ENCODE measurements around the gene PURB. TPM values are rescaled to one million over a fixed set of nuclear protein-coding genes. Genes with fewer than 3 reads are reported as not detected.

The PURB gene
- total and polyA plus RNA-seq, 7 donors, result 4.2 to 40.3 (median 31.4) TPM

DNA sequence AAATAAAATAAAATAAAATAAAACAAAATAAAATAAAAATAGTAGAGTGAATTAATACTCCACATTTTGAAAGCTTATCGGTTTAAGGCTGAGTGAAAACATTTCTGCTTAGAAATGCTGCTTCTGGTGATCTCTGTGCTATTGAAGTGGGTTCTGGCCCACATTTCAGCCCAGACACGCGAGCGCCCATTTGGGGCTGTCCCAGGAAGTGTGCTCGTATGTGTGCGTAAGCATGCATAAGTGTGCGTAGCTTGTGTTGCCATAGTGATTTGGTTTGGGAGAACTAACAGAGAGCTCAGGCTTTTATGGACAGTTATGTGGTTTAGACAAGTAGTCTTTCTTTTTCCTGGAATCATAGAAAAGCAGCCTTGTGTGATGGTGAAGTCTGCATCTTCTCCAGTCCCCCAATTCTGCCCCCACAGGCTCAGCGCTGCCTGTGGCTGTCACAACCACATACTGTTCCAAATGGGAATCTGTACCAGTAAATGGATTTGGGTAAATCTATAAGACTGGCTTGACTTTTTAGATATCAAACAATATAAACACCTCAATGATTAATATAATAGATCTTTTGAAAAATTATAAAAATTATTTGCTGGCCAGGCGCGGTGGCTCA is 29.8 kb upstream of the PURB start:
- no peak overlapping the region for H3K27ac ChIP-seq
- no peak overlapping the region for H3K4me3 ChIP-seq
- H3K36me3 ChIP-seq, result no peaks in the 10 kb centered on the region
- no peaks in the 10 kb centered on the region for H3K27me3 ChIP-seq
- 54 to 78% methylated on average over 10 of the region's 10 CpGs for WGBS, 2 donors
- no peaks in the 10 kb centered on the region for H3K4me1 ChIP-seq
- intact Hi-C loops (cut with DNase I), result no loop called here
- H3K9me3 ChIP-seq, result no peaks in the 10 kb centered on the region
- TF ChIP-seq EP300 (IDR thresholded peaks at IDR 0.05) (no peak), POLR2AphosphoS5 (IDR thresholded peaks at IDR 0.05) (no peak), POLR2A (IDR thresholded peaks at IDR 0.05) (no peak)
- TF ChIP-seq, protein P1, sequence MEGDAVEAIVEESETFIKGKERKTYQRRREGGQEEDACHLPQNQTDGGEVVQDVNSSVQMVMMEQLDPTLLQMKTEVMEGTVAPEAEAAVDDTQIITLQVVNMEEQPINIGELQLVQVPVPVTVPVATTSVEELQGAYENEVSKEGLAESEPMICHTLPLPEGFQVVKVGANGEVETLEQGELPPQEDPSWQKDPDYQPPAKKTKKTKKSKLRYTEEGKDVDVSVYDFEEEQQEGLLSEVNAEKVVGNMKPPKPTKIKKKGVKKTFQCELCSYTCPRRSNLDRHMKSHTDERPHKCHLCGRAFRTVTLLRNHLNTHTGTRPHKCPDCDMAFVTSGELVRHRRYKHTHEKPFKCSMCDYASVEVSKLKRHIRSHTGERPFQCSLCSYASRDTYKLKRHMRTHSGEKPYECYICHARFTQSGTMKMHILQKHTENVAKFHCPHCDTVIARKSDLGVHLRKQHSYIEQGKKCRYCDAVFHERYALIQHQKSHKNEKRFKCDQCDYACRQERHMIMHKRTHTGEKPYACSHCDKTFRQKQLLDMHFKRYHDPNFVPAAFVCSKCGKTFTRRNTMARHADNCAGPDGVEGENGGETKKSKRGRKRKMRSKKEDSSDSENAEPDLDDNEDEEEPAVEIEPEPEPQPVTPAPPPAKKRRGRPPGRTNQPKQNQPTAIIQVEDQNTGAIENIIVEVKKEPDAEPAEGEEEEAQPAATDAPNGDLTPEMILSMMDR (IDR thresholded peaks at IDR 0.05), result no peak
- no peak for DNase-seq

DNA sequence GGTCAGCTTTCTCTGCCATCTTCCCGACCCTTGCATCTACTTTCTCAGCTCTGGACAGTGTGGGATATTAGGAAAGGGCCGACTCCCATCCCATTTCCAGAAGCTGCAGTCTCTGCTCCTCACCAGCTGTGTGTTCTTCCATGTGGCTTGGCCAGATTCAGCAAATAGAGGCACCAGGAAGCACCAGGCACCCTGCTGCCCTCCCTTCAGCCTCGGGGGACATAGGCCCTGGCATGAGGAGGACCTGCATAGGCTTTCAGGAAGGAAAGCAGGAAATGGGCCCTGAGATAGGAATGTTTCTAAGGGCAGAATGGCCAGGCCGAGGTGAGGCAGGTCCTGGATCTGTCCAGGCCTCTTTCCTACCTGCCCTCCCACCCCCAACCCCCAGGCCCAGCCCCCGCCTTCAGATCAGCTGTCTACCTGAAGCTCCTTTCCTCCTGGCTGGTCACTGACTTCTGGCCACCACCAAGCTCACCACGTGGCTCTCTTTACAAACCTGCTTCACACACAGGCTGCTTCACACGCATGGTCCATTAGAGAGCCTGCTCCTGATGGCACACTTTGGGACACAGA is 27.5 kb upstream of the PURB start:
- H3K36me3 ChIP-seq, result no peaks in the 10 kb centered on the region
- H3K27me3 ChIP-seq, result no peaks in the 10 kb centered on the region
- TF ChIP-seq EP300 (IDR thresholded peaks at IDR 0.05) (no peak), POLR2A (IDR thresholded peaks at IDR 0.05) (no peak), POLR2AphosphoS5 (IDR thresholded peaks at IDR 0.05) (no peak)
- TF ChIP-seq, protein P1 (IDR thresholded peaks at IDR 0.05), result no peak
- 55 to 60% methylated on average over 7 of the region's 7 CpGs for WGBS, 2 donors
- DNase-seq, result no peak
- H3K4me3 ChIP-seq, result no peak overlapping the region
- no peaks in the 10 kb centered on the region for H3K9me3 ChIP-seq
- no peak overlapping the region for H3K27ac ChIP-seq
- intact Hi-C loops (cut with DNase I), result no loop called here
- H3K4me1 ChIP-seq, result no peaks in the 10 kb centered on the region

DNA sequence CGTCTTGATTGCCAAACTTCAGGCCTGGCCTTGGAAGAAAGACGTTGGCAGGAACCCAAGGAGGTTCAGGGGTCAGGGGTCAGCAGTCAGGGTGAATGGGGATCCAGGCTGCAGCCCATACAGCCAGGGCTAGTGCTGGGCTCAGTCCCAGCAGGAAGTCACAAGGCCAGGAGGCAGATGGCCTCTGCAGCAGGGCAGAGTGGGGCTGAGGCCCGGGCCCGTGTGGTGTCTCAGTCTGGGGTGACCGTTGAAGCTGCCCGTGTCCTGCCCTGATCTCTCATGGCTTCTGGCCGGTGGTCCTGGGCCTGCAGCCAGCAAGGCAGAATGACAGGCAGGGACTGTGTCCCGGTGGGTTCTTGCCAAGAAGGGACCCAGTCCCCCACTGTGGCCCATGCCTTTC is 26.6 kb upstream of the PURB start:
- WGBS, 2 donors, result 86 to 90% methylated on average over 8 of the region's 8 CpGs
- Histone ChIP-seq H3K4me3 (no peak overlapping the region), H3K27me3 (no peaks in the 10 kb centered on the region), H3K9me3 (no peaks in the 10 kb centered on the region), H3K36me3 (no peaks in the 10 kb centered on the region), H3K4me1 (no peaks in the 10 kb centered on the region), H3K27ac (no peak overlapping the region)
- TF ChIP-seq, protein P1 (IDR thresholded peaks at IDR 0.05), result no peak
- TF ChIP-seq EP300 (IDR thresholded peaks at IDR 0.05) (no peak), POLR2AphosphoS5 (IDR thresholded peaks at IDR 0.05) (no peak), POLR2A (IDR thresholded peaks at IDR 0.05) (no peak)
- no peak for DNase-seq
- intact Hi-C loops (cut with DNase I), result no loop called here

DNA sequence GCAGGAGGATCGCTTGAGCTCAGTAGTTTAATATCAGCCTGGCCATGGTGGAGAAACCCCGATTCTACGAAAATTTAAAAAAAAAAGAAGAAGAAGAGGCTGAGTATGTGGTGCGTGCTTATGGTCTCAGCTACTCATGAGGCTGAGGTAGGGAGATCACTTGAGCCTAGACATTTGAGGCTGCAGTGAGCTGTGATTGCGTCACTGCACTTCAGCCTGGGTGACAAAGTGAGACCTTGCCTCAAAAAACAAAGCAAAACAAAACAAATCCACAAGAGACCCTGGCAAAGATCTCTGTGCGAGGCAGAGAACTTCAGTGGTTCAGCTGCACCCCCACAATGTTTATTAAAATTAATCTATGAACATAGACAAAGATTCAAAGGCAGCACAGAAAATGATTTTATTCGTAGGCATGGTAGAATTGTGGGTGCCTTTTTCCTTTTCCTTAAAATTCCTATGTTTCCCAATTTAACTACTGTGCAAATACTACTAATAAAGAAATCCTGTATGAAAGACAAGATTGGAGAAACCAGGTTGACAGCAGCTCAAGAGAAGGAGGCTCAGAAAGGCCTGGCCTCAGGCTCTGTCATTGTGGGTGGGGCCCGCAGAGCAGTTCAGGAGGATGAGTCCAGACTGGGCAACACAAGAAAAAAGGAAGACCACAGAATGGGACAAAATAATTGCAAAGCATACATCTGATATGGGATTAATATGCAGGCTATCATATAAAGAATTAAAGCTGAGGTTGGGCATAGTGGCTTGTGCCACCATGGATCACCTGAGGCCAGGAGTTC is 24.5 kb upstream of the PURB start:
- no peak overlapping the region for H3K27ac ChIP-seq
- H3K4me1 ChIP-seq, result no peaks in the 10 kb centered on the region
- no peak for DNase-seq
- intact Hi-C loops (cut with DNase I), result no loop called here
- no peaks in the 10 kb centered on the region for H3K27me3 ChIP-seq
- H3K9me3 ChIP-seq, result no peaks in the 10 kb centered on the region
- H3K4me3 ChIP-seq, result no peak overlapping the region
- no peaks in the 10 kb centered on the region for H3K36me3 ChIP-seq
- 89 to 95% methylated on average over 8 of the region's 8 CpGs for WGBS, 2 donors
- TF ChIP-seq POLR2AphosphoS5 (IDR thresholded peaks at IDR 0.05) (no peak), EP300 (IDR thresholded peaks at IDR 0.05) (no peak), POLR2A (IDR thresholded peaks at IDR 0.05) (no peak)
- TF ChIP-seq, protein P1 (IDR thresholded peaks at IDR 0.05), result no peak

All from sigmoid colon (tissue), 7 donors.